HAP-1 (cell line): ENCODE results near the gene ATP6V0A1.
A peak's percentile ranks its signal among the peaks of the same experiment; 100 is the strongest.

ENCODE experiments used
- DNase-seq, 2 experiments: peaks; one replicate each; pipeline ENCODE4 v3.0.0-alpha.2; 2016 to 2020; ENCODE audit warnings: low spot score in 2 of 2
- H3K27me3 ChIP-seq: fragments of 250-450 bp; sonication (Bioruptor Pico); 2 replicates; pipeline ENCODE4 v1.5.1; 2020; ENCODE audit warnings: low read depth, mild to moderate bottlenecking, moderate library complexity
- H3K36me3 ChIP-seq: fragments of 250-450 bp; sonication (Bioruptor Pico); replicated peaks from 2 replicates; pipeline ENCODE4 v1.5.1; 2020; ENCODE audit warnings: mild to moderate bottlenecking
- H3K4me1 ChIP-seq: fragments of 250-450 bp; sonication (Bioruptor Pico); 2 replicates; pipeline ENCODE4 v1.5.1; 2020; ENCODE audit warnings: mild to moderate bottlenecking
- H3K4me3 ChIP-seq: fragments of 250-450 bp; sonication (Bioruptor Pico); 2 replicates; pipeline ENCODE4 v1.5.1; 2020; ENCODE audit warnings: mild to moderate bottlenecking, moderate library complexity
- H3K9me3 ChIP-seq: fragments of 250-450 bp; sonication (Bioruptor Pico); 2 replicates; pipeline ENCODE4 v1.5.1; 2020; ENCODE audit warnings: mild to moderate bottlenecking, moderate library complexity
- in situ Hi-C: fragments of 300-500 bp; cut with MboI; formaldehyde crosslinking; loops from 3 replicates; pipeline ENCODE4 v1.14.3; 2020; ENCODE audit warnings: low sequenced_read_pairs, inconsistent platforms, mixed read lengths

The ATP6V0A1 gene

GRCh38 chr17:42509841-42510240, 51.2 kb downstream of the ATP6V0A1 start:
- in situ Hi-C loops = no loop called here

DNA sequence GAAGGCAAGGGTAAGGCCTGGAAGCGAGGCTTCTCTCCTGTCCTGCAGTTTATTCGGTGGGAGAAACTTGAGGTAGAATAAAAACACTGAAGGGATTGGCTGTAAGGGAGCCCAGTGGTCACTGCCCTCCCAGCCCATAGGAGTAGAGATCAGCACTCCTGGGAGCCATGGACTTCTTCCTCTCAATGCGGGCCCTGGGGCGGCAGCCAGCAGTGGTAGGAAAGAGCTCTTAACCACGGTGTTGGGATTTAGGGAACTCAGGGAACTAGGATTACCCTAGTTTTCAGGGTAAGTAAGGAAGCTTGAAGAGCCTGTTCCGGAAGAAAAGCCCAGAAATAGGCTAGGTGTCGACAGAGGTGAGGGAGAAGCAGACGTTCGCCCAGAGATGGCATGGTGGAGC, 53.6 kb downstream of the ATP6V0A1 start:
- Histone ChIP-seq H3K27me3 (no peaks in the 10 kb centered on the region), H3K9me3 (no peaks in the 10 kb centered on the region), H3K36me3 (peaks cover 28% of the 10 kb centered on the region), H3K4me1 (no peaks in the 10 kb centered on the region), H3K4me3 (no peak overlapping the region)
- in situ Hi-C loops = no loop called here
- no peak for DNase-seq

More at GRCh38 chr17:42509841-42510240, 51.2 kb downstream of the ATP6V0A1 start:
- DNase-seq = no peak
- Histone ChIP-seq H3K27me3 (no peaks in the 10 kb centered on the region), H3K36me3 (peaks cover 29% of the 10 kb centered on the region), H3K9me3 (no peaks in the 10 kb centered on the region), H3K4me3 (no peak overlapping the region), H3K4me1 (no peaks in the 10 kb centered on the region)

- Histone ChIP-seq H3K27me3 (no peaks in the 10 kb centered on the region), H3K4me3 (no peak overlapping the region), H3K4me1 (no peaks in the 10 kb centered on the region), H3K9me3 (no peaks in the 10 kb centered on the region), H3K36me3 (peaks cover 25% of the 10 kb centered on the region)
- DNase-seq = no peak
- in situ Hi-C loops = no loop called here
Observed at GRCh38 chr17:42512733-42513251, 54.1 kb downstream of the ATP6V0A1 start.

DNA sequence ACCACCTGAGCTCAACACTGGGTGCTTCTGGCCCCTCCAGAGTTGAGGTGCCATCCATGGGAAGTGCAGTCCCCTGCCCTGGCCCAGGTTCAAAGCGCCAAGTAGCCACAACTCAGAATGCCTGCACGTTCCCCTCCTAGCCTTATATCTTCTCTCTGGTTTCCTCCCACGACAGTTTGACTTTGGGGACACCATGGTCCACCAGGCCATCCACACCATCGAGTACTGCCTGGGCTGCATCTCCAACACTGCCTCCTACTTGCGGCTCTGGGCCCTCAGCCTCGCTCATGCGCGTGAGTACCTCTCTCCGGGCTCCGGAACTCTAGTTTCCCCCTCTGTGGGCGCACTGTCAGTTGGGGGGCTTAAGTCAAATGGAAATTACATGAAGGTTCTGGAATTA, 55.0 kb downstream of the ATP6V0A1 start:
- Histone ChIP-seq H3K9me3 (no peaks in the 10 kb centered on the region), H3K36me3 (peaks cover 18% of the 10 kb centered on the region), H3K4me3 (no peak overlapping the region), H3K27me3 (no peaks in the 10 kb centered on the region), H3K4me1 (no peaks in the 10 kb centered on the region)
- in situ Hi-C loops = no loop called here
- no peak for DNase-seq

- H3K9me3 ChIP-seq = no peaks in the 10 kb centered on the region
- H3K4me3 ChIP-seq = no peak overlapping the region
- DNase-seq = no peak
- H3K36me3 ChIP-seq = peaks cover 14% of the 10 kb centered on the region
- H3K4me1 ChIP-seq = peaks cover 3% of the 10 kb centered on the region; the same call in 1 of the 2 replicates
- no peaks in the 10 kb centered on the region for H3K27me3 ChIP-seq
- in situ Hi-C loops = no loop called here
Observed at GRCh38 chr17:42514279-42514678, 55.6 kb downstream of the ATP6V0A1 start.

- Histone ChIP-seq H3K9me3 (no peaks in the 10 kb centered on the region), H3K4me1 (peaks cover 9% of the 10 kb centered on the region), H3K4me3 (no peak overlapping the region), H3K27me3 (no peaks in the 10 kb centered on the region), H3K36me3 (peaks cover 8% of the 10 kb centered on the region)
- no peak for DNase-seq
- in situ Hi-C loops = no loop called here
Observed at GRCh38 chr17:42514867-42515266, 56.2 kb downstream of the ATP6V0A1 start.

DNA sequence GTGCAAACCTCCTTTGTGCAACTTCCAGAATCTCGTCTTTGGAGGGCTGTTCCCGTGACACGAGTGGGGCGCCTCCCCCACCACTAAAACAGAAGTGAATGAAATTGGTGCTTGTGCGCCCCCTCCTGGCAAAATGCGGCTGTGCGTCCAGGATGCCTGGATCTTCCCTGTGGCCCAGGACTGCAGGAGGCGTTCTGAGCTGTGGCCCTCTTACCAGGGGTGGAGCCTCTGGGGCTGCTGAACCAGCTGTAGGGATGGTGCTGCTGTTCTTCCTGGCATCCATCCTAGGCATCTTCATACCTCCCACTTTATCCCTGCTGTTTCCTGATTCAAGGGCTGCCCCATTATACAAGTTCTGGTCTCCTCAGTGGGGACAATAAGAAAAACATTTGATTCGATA, 58.8 kb downstream of the ATP6V0A1 start:
- in situ Hi-C loops = no loop called here
- H3K4me3 ChIP-seq = no peak overlapping the region
- peak; percentile 53 to 86 for DNase-seq
- H3K36me3 ChIP-seq = peaks cover 14% of the 10 kb centered on the region
- no peaks in the 10 kb centered on the region for H3K27me3 ChIP-seq
- H3K9me3 ChIP-seq = no peaks in the 10 kb centered on the region
- peaks cover 15% of the 10 kb centered on the region for H3K4me1 ChIP-seq

DNA sequence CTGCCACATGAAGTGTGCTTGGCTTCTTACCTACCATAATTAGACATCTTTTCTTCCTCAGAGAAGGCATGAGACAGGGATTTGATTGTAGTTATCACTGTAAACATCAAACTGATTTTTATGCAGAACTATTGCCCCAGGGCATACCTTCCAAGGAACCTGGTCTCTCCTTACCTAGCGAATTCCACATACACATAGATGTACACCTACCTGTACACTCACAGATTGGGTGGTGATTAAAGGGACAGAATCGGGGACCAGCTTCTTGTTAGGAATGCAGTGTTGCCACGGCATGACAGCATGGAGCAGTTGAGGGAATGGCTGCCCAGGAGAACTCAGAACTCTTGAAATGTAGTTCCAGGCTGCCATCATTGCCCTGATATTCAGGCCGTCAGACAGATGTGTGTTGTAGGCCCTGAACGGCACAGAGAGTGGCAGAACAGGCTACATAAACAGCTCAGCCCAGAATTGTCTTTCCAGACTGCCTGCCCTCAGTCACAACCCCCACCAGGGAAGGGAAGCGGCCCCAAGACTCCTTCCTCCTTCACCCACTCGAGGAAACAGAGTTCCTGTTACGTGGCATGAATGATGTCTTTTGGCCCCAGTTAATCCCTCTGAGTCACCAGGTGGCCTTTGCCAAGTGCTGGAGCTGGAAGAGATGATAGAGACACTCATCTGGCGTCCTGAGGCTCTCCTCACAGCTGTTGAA, 59.5 kb downstream of the ATP6V0A1 start:
- no peak for DNase-seq
- no peak overlapping the region for H3K4me3 ChIP-seq

GRCh38 chr17:42518755-42519545, 60.3 kb downstream of the ATP6V0A1 start:
- in situ Hi-C loops = no loop called here
- DNase-seq = peak in 1 of 2 experiments; percentile 15
- Histone ChIP-seq H3K27me3 (no peaks in the 10 kb centered on the region), H3K36me3 (peaks cover 18% of the 10 kb centered on the region), H3K9me3 (no peaks in the 10 kb centered on the region), H3K4me1 (peaks cover 15% of the 10 kb centered on the region), H3K4me3 (no peak overlapping the region)

More for the DNA sequence above, 59.5 kb downstream of the ATP6V0A1 start:
- no peaks in the 10 kb centered on the region for H3K9me3 ChIP-seq
- in situ Hi-C loops = no loop called here
- H3K27me3 ChIP-seq = no peaks in the 10 kb centered on the region
- peaks cover 15% of the 10 kb centered on the region for H3K4me1 ChIP-seq
- H3K36me3 ChIP-seq = peaks cover 15% of the 10 kb centered on the region

- peaks cover 18% of the 10 kb centered on the region for H3K36me3 ChIP-seq
- no peaks in the 10 kb centered on the region for H3K27me3 ChIP-seq
- in situ Hi-C loops = loop anchor here (10.0 kb wide), 2 partner anchors 95 to 195 kb away; partner anchors contain the start of gene CAVIN1
- no peak overlapping the region for H3K4me3 ChIP-seq
- peak; percentile 47 to 62 for DNase-seq
- peaks cover 17% of the 10 kb centered on the region for H3K4me1 ChIP-seq
- H3K9me3 ChIP-seq = no peaks in the 10 kb centered on the region
Observed at GRCh38 chr17:42519546-42520491, 61.1 kb downstream of the ATP6V0A1 start.

DNA sequence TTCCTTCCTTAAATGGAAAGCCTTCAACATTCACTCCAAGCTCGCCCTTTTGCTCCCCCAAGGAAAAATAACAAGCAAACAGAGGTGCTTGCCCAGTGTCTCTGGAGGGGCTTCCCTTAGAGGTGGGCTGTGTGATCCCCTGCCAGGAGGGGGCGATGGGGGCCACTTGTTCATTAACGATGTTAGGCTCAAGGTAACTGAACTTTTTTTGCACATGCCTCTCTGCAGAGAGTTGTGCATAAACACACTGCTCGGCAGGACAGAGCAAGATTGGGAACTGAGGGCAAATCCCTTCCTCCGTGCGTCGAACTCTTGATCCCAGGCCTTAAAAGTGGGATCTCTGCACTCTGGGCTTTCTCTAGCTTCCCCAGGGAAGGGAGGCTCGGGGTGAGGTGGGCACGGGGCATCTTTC, 61.9 kb downstream of the ATP6V0A1 start:
- Histone ChIP-seq H3K4me3 (no peak overlapping the region), H3K9me3 (no peaks in the 10 kb centered on the region), H3K27me3 (no peaks in the 10 kb centered on the region), H3K4me1 (peaks cover 17% of the 10 kb centered on the region), H3K36me3 (peaks cover 18% of the 10 kb centered on the region)
- peak in 1 of 2 experiments; percentile 54 for DNase-seq
- in situ Hi-C loops = loop anchor here (10.0 kb wide), 2 partner anchors 96 to 196 kb away; partner anchors contain the start of gene CAVIN1

DNA sequence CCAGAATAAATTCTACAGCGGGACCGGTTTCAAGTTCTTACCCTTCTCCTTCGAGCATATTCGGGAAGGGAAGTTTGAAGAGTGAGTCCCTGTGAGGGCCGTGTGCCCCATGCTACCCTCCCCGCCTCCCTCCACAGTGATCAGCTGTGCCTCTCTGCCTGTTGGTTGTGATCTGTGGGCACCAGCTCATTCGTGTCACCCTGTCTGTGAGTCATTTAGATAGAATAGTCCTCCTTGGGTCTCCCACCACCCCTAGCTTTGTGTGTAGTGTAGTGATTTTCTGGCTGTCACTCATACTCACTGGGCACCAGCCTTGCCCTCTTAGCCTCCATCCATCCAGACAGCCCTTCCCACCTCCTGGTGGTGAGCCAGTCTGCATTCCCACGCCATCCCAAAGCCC, 62.4 kb downstream of the ATP6V0A1 start:
- peaks cover 17% of the 10 kb centered on the region for H3K4me1 ChIP-seq
- no peak overlapping the region for H3K4me3 ChIP-seq
- in situ Hi-C loops = loop anchor here (10.0 kb wide), 2 partner anchors 96 to 196 kb away; partner anchors contain the start of gene CAVIN1

DNA sequence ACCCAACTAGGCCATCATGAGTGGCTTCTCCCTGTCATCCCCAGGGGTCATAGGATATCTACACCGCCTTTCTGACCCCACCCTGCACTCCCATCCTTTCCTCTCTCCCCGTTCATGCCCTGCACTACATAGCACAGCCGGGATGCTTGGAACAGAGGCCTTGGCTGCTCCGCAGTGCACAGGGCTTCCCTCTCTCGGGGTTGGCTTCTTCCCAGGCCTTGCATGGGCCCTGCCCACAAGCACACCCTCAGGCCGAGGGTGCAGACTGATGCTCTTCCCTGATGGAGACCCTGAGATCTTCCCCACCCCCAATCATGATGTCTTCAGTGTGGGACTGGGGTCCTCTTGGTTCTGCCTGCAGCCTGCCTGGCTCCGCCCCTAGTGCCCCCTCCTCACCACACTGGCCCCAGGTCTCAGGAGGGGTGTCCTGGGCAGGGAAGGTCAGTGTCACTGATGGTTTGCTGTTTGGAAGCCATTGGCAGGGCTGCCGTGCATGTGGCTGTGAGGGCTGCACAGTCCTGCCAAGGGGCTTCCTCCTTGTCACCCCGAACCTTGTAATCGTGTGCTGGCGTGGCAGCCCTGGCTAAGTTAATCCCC, 63.1 kb downstream of the ATP6V0A1 start:
- in situ Hi-C loops = loop anchor here (10.0 kb wide), 2 partner anchors 97 to 197 kb away; partner anchors contain the start of gene CAVIN1
- Histone ChIP-seq H3K27me3 (no peaks in the 10 kb centered on the region), H3K36me3 (peaks cover 18% of the 10 kb centered on the region), H3K4me3 (no peak overlapping the region), H3K9me3 (no peaks in the 10 kb centered on the region), H3K4me1 (peaks cover 17% of the 10 kb centered on the region)
- no peak for DNase-seq

More for the DNA sequence above, 62.4 kb downstream of the ATP6V0A1 start:
- Histone ChIP-seq H3K9me3 (no peaks in the 10 kb centered on the region), H3K36me3 (peaks cover 18% of the 10 kb centered on the region), H3K27me3 (no peaks in the 10 kb centered on the region)
- DNase-seq = no peak
